ENCODE measurements around the gene DNAH3. TPM values are rescaled to one million over a fixed set of nuclear protein-coding genes. Genes with fewer than 3 reads are reported as not detected.
"Not testable (repeated sequence)": the region's sequence is repeated elsewhere in the genome, so short reads cannot be mapped to it uniquely, and the experiment has no call there.

The DNAH3 gene
- polyA plus RNA-seq, 4 donors = 0.32 to 0.67 (median 0.52) TPM; not detected in 1

GRCh38 chr16:20950294-20950693 lies 200.4 kb downstream of the DNAH3 start:
- H3K27me3 ChIP-seq (ENCODE audit: control insufficient read depth in 3 of 3, insufficient read depth in 3 of 3, low read length in 3 of 3) = no peaks in the 10 kb centered on the region
- H3K27ac ChIP-seq (ENCODE audit: low read depth in 1 of 3, low read length in 2 of 3) = no peak overlapping the region
- no peaks in the 10 kb centered on the region for H3K9me3 ChIP-seq (ENCODE audit: control insufficient read depth in 2 of 2, insufficient read depth in 1 of 2, low read depth in 1 of 2, low read length in 1 of 2)
- no peaks in the 10 kb centered on the region for H3K4me1 ChIP-seq (ENCODE audit: control insufficient read depth in 3 of 3, insufficient read depth in 2 of 3, low read depth in 1 of 3, low read length in 2 of 3)
- WGBS, 3 donors = 86 to 90% (median 89%) methylated on average over 4 of the region's 4 CpGs
- no peaks in the 10 kb centered on the region for H3K36me3 ChIP-seq (ENCODE audit: control insufficient read depth in 3 of 3, insufficient read depth in 2 of 3, low read depth in 1 of 3, low read length in 3 of 3)
- DNase-seq (no peak), FAIRE-seq (no peak)
- no peak overlapping the region for H3K4me3 ChIP-seq (ENCODE audit: low read depth in 1 of 3, low read length in 3 of 3)

DNA sequence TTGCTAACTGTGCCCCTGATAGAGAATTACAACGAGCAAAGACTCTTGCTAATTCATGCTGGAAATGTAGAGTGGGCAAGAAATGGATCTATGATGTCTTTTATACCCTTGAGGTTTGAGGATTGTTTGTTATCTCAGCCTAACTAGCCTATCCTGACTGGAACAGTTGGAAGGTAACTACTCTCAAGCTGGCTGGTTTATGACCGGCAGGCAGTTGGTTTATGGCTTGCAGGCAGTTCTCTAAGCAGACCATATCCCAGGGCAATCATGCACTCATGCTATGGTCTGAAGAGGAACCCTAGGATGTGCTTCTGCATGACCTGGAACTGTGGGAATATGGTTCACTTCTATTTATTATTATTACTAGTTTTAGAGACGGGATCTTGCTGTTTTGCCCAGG lies 201.0 kb downstream of the DNAH3 start:
- Histone ChIP-seq H3K9me3 (ENCODE audit: control insufficient read depth in 2 of 2, insufficient read depth in 1 of 2, low read depth in 1 of 2, low read length in 1 of 2) (no peaks in the 10 kb centered on the region), H3K27ac (ENCODE audit: low read depth in 1 of 3, low read length in 2 of 3) (no peak overlapping the region), H3K4me3 (ENCODE audit: low read depth in 1 of 3, low read length in 3 of 3) (no peak overlapping the region), H3K36me3 (ENCODE audit: control insufficient read depth in 3 of 3, insufficient read depth in 2 of 3, low read depth in 1 of 3, low read length in 3 of 3) (no peaks in the 10 kb centered on the region), H3K4me1 (ENCODE audit: control insufficient read depth in 3 of 3, insufficient read depth in 2 of 3, low read depth in 1 of 3, low read length in 2 of 3) (no peaks in the 10 kb centered on the region), H3K27me3 (ENCODE audit: control insufficient read depth in 3 of 3, insufficient read depth in 3 of 3, low read length in 3 of 3) (no peaks in the 10 kb centered on the region)
- 66 to 81% (median 73%) methylated on average over 3 of the region's 3 CpGs for WGBS, 3 donors
- no peak for DNase-seq
- no peak for FAIRE-seq

DNA sequence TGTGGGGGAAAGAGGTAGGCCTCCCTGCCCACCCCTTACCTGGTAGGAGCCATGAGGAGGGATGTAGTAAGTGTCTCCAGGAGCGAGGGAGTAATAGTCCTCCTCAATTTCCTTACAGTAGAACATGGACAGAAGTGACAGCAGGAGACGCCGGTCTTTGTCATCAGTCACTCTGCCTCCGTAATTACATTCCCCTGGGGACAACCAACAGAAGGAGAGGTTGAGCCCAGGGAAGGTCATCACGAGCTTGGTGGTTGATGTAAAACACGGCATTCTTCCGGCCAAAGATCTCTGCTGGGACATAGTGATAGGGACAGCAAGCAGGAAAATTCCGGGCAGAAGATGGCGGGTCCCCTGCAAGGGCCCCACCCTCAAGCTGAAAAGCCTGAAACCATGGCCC lies 202.2 kb downstream of the DNAH3 start:
- no peak for FAIRE-seq
- H3K4me1 ChIP-seq (ENCODE audit: control insufficient read depth in 3 of 3, insufficient read depth in 2 of 3, low read depth in 1 of 3, low read length in 2 of 3) = no peaks in the 10 kb centered on the region
- no peaks in the 10 kb centered on the region for H3K27me3 ChIP-seq (ENCODE audit: control insufficient read depth in 3 of 3, insufficient read depth in 3 of 3, low read length in 3 of 3)
- no peak overlapping the region for H3K4me3 ChIP-seq (ENCODE audit: low read depth in 1 of 3, low read length in 3 of 3)
- H3K9me3 ChIP-seq (ENCODE audit: control insufficient read depth in 2 of 2, insufficient read depth in 1 of 2, low read depth in 1 of 2, low read length in 1 of 2) = no peaks in the 10 kb centered on the region
- no peaks in the 10 kb centered on the region for H3K36me3 ChIP-seq (ENCODE audit: control insufficient read depth in 3 of 3, insufficient read depth in 2 of 3, low read depth in 1 of 3, low read length in 3 of 3)
- H3K27ac ChIP-seq (ENCODE audit: low read depth in 1 of 3, low read length in 2 of 3) = no peak overlapping the region
- WGBS, 3 donors = 93 to 96% (median 93%) methylated on average over 9 of the region's 9 CpGs
- no peak for DNase-seq

GRCh38 chr16:20946015-20946629 lies 204.5 kb downstream of the DNAH3 start:
- no peak for FAIRE-seq
- no peak for DNase-seq
- H3K27ac ChIP-seq (ENCODE audit: low read depth in 1 of 3, low read length in 2 of 3) = no peak overlapping the region
- H3K27me3 ChIP-seq (ENCODE audit: control insufficient read depth in 3 of 3, insufficient read depth in 3 of 3, low read length in 3 of 3) = no peaks in the 10 kb centered on the region
- H3K4me3 ChIP-seq (ENCODE audit: low read depth in 1 of 3, low read length in 3 of 3) = no peak overlapping the region
- no peaks in the 10 kb centered on the region for H3K9me3 ChIP-seq (ENCODE audit: control insufficient read depth in 2 of 2, insufficient read depth in 1 of 2, low read depth in 1 of 2, low read length in 1 of 2)
- H3K36me3 ChIP-seq (ENCODE audit: control insufficient read depth in 3 of 3, insufficient read depth in 2 of 3, low read depth in 1 of 3, low read length in 3 of 3) = no peaks in the 10 kb centered on the region
- H3K4me1 ChIP-seq (ENCODE audit: control insufficient read depth in 3 of 3, insufficient read depth in 2 of 3, low read depth in 1 of 3, low read length in 2 of 3) = no peaks in the 10 kb centered on the region
- 79 to 85% (median 83%) methylated on average over 8 of the region's 8 CpGs for WGBS, 3 donors

DNA sequence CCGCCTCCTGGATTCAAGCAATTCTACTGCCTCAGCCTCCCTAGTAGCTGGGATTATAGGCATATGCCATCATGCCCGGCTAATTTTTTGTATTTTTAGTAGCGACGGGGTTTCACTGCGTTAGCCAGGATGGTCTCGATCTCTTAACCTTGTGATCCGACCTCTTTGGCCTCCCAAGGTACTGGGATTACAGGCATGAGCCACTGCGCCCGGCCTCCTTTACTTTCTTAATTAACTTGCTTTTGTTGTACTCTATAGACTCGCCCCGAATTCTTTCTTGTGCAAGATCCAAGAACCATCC lies 205.1 kb downstream of the DNAH3 start:
- not testable (repeated sequence) for H3K27ac ChIP-seq (ENCODE audit: low read depth in 1 of 3, low read length in 2 of 3); FAIRE-seq; H3K4me3 ChIP-seq (ENCODE audit: low read depth in 1 of 3, low read length in 3 of 3); H3K4me1 ChIP-seq (ENCODE audit: control insufficient read depth in 3 of 3, insufficient read depth in 2 of 3, low read depth in 1 of 3, low read length in 2 of 3); H3K9me3 ChIP-seq (ENCODE audit: control insufficient read depth in 2 of 2, insufficient read depth in 1 of 2, low read depth in 1 of 2, low read length in 1 of 2); DNase-seq; H3K27me3 ChIP-seq (ENCODE audit: control insufficient read depth in 3 of 3, insufficient read depth in 3 of 3, low read length in 3 of 3); H3K36me3 ChIP-seq (ENCODE audit: control insufficient read depth in 3 of 3, insufficient read depth in 2 of 3, low read depth in 1 of 3, low read length in 3 of 3)
- 94 to 96% (median 95%) methylated on average over 11 of the region's 11 CpGs for WGBS, 3 donors

DNA sequence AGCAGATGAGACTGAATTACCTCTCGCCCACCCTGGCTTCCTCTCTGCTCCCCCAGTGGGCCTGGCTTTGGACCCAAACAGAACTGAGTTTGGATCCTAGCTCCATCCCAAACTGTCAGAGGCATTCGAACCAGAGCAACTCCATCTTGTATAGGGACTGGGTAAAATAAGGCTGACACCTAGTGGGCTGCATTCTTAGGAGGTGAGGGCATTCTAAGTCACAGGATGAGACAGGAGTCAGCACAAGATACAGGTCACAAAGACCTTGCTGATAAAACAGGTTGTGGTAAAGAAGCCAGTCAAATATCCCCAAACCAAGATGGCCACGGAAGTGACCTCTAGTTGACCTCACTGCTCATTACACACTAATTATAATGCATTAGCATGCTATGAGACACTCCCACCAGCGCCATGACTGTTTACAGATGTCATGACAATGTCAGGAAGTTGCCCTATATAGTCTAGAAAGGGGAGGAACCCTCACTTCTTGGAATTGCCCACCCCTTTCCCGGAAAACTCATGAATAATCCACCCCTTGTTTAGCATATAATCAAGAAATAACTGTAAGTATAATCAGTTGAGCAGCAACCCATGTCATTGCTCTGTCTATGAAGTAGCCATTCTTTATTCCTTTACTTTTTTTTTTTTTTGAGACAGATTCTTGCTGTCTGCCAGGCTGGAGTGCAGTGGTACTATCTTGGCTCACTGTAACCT lies 205.6 kb downstream of the DNAH3 start:
- FAIRE-seq = no peak
- H3K4me1 ChIP-seq (ENCODE audit: control insufficient read depth in 3 of 3, insufficient read depth in 2 of 3, low read depth in 1 of 3, low read length in 2 of 3) = no peaks in the 10 kb centered on the region

GRCh38 chr16:20942256-20942655 lies 208.4 kb downstream of the DNAH3 start:
- H3K9me3 ChIP-seq (ENCODE audit: control insufficient read depth in 2 of 2, insufficient read depth in 1 of 2, low read depth in 1 of 2, low read length in 1 of 2) = no peaks in the 10 kb centered on the region
- no peaks in the 10 kb centered on the region for H3K4me1 ChIP-seq (ENCODE audit: control insufficient read depth in 3 of 3, insufficient read depth in 2 of 3, low read depth in 1 of 3, low read length in 2 of 3)
- H3K4me3 ChIP-seq (ENCODE audit: low read depth in 1 of 3, low read length in 3 of 3) = no peak overlapping the region
- WGBS, 3 donors = 80 to 92% (median 86%) methylated on average over 4 of the region's 4 CpGs
- FAIRE-seq = no peak
- no peaks in the 10 kb centered on the region for H3K27me3 ChIP-seq (ENCODE audit: control insufficient read depth in 3 of 3, insufficient read depth in 3 of 3, low read length in 3 of 3)
- no peak for DNase-seq
- no peaks in the 10 kb centered on the region for H3K36me3 ChIP-seq (ENCODE audit: control insufficient read depth in 3 of 3, insufficient read depth in 2 of 3, low read depth in 1 of 3, low read length in 3 of 3)
- H3K27ac ChIP-seq (ENCODE audit: low read depth in 1 of 3, low read length in 2 of 3) = no peak overlapping the region

More for the DNA sequence above, 205.6 kb downstream of the DNAH3 start:
- DNase-seq = no peak
- Histone ChIP-seq H3K27ac (ENCODE audit: low read depth in 1 of 3, low read length in 2 of 3) (no peak overlapping the region), H3K9me3 (ENCODE audit: control insufficient read depth in 2 of 2, insufficient read depth in 1 of 2, low read depth in 1 of 2, low read length in 1 of 2) (no peaks in the 10 kb centered on the region), H3K4me3 (ENCODE audit: low read depth in 1 of 3, low read length in 3 of 3) (no peak overlapping the region), H3K27me3 (ENCODE audit: control insufficient read depth in 3 of 3, insufficient read depth in 3 of 3, low read length in 3 of 3) (no peaks in the 10 kb centered on the region), H3K36me3 (ENCODE audit: control insufficient read depth in 3 of 3, insufficient read depth in 2 of 3, low read depth in 1 of 3, low read length in 3 of 3) (no peaks in the 10 kb centered on the region)
- 81 to 86% (median 83%) methylated on average over 5 of the region's 5 CpGs for WGBS, 3 donors

DNA sequence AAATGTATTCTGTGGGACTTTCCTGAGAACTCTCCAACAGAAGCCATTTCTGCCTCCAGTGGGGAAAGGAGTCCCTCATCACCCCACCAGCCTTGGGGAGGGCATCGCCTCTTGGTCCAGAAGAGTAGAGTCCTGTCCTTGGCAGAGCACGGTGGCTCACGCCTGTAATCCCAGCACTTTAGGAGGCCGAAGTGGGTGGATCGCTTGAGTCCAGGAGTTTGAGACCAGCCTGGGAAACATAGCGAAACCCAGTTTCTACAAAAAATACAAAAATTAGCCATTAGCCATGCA lies 209.1 kb downstream of the DNAH3 start:
- 96 to 97% (median 96%) methylated on average over 6 of the region's 6 CpGs for WGBS, 3 donors
- no peak overlapping the region for H3K4me3 ChIP-seq (ENCODE audit: low read depth in 1 of 3, low read length in 3 of 3)
- no peaks in the 10 kb centered on the region for H3K27me3 ChIP-seq (ENCODE audit: control insufficient read depth in 3 of 3, insufficient read depth in 3 of 3, low read length in 3 of 3)
- H3K27ac ChIP-seq (ENCODE audit: low read depth in 1 of 3, low read length in 2 of 3) = no peak overlapping the region
- no peaks in the 10 kb centered on the region for H3K36me3 ChIP-seq (ENCODE audit: control insufficient read depth in 3 of 3, insufficient read depth in 2 of 3, low read depth in 1 of 3, low read length in 3 of 3)
- FAIRE-seq = no peak
- H3K9me3 ChIP-seq (ENCODE audit: control insufficient read depth in 2 of 2, insufficient read depth in 1 of 2, low read depth in 1 of 2, low read length in 1 of 2) = no peaks in the 10 kb centered on the region
- no peak for DNase-seq
- no peaks in the 10 kb centered on the region for H3K4me1 ChIP-seq (ENCODE audit: control insufficient read depth in 3 of 3, insufficient read depth in 2 of 3, low read depth in 1 of 3, low read length in 2 of 3)

Data from small intestine (tissue), 7 donors.